CMK (cell line): ENCODE data around the gene SAMD13.

Experiments
- DNase-seq: peaks from one replicate; pipeline ENCODE4 v3.0.0-alpha.2; 2010; ENCODE audit warnings: low read depth

Gene SAMD13

GRCh38 chr1:84345220-84345619 is 43.7 kb downstream of the SAMD13 start:
- DNase-seq = no peak

GRCh38 chr1:84347271-84347931 is 45.9 kb downstream of the SAMD13 start:
- DNase-seq = no peak

GRCh38 chr1:84347932-84348555 is 46.5 kb downstream of the SAMD13 start:
- DNase-seq = no peak

- DNase-seq = no peak
Observed at GRCh38 chr1:84348759-84349158, 47.3 kb downstream of the SAMD13 start.

- DNase-seq = no peak
Observed at GRCh38 chr1:84350104-84350503, 48.6 kb downstream of the SAMD13 start.

GRCh38 chr1:84350550-84350949 is 49.0 kb downstream of the SAMD13 start:
- DNase-seq = no peak

- no peak for DNase-seq
Observed at GRCh38 chr1:84352298-84353106, 51.0 kb downstream of the SAMD13 start.

GRCh38 chr1:84353695-84354094 is 52.2 kb downstream of the SAMD13 start:
- no peak for DNase-seq

- no peak for DNase-seq
Observed at GRCh38 chr1:84355556-84355955, 54.0 kb downstream of the SAMD13 start.

- no peak for DNase-seq
Observed at GRCh38 chr1:84356881-84357280, 55.4 kb downstream of the SAMD13 start.

- no peak for DNase-seq
Observed at GRCh38 chr1:84358695-84359094, 57.2 kb downstream of the SAMD13 start.

GRCh38 chr1:84360316-84360715 is 58.8 kb downstream of the SAMD13 start:
- no peak for DNase-seq

- DNase-seq = no peak
Observed at GRCh38 chr1:84361796-84362195, 60.3 kb downstream of the SAMD13 start.

- no peak for DNase-seq
Observed at GRCh38 chr1:84363019-84363418, 61.5 kb downstream of the SAMD13 start.

GRCh38 chr1:84363622-84364021 is 62.1 kb downstream of the SAMD13 start:
- no peak for DNase-seq

- DNase-seq = no peak
Observed at GRCh38 chr1:84365225-84366221, 64.0 kb downstream of the SAMD13 start.

GRCh38 chr1:84366786-84367185 is 65.3 kb downstream of the SAMD13 start:
- DNase-seq = no peak

- DNase-seq = no peak
Observed at GRCh38 chr1:84367219-84367618, 65.7 kb downstream of the SAMD13 start.

GRCh38 chr1:84368441-84368840 is 66.9 kb downstream of the SAMD13 start:
- no peak for DNase-seq

GRCh38 chr1:84370266-84370665 is 68.8 kb downstream of the SAMD13 start:
- DNase-seq = no peak

- DNase-seq = no peak
Observed at GRCh38 chr1:84370831-84371394, 69.4 kb downstream of the SAMD13 start.
